Ectodermal cell (in vitro differentiated cells): Measurements from ENCODE around the gene NMNAT3. TPM values are rescaled to one million over a fixed set of nuclear protein-coding genes. Genes with fewer than 3 reads are reported as not detected.

Experiments
- H3K27ac ChIP-seq: 2 replicates; pipeline ENCODE4 v1.7.0; 2013; ENCODE audit warnings: mild to moderate bottlenecking, low read depth, low read length; ENCODE audit not compliant: insufficient read depth, poor library complexity, severe bottlenecking
- H3K27me3 ChIP-seq: 2 replicates; pipeline ENCODE4 v1.7.0; 2013; ENCODE audit warnings: mild to moderate bottlenecking, low read length; ENCODE audit not compliant: insufficient read depth, control insufficient read depth, poor library complexity, severe bottlenecking
- H3K36me3 ChIP-seq: one replicate; pipeline ENCODE4 v1.7.0; 2013; ENCODE audit warnings: low read length; ENCODE audit not compliant: control insufficient read depth, insufficient read depth
- H3K4me1 ChIP-seq: one replicate; pipeline ENCODE4 v1.7.0; 2013; ENCODE audit warnings: low read length; ENCODE audit not compliant: control insufficient read depth, insufficient read depth
- H3K4me3 ChIP-seq: 2 replicates; pipeline ENCODE4 v1.7.0; 2013; ENCODE audit warnings: low read depth, low read length, control low read depth; ENCODE audit not compliant: insufficient read depth
- H3K9me3 ChIP-seq: 2 replicates; pipeline ENCODE4 v1.7.0; 2013; ENCODE audit warnings: mild to moderate bottlenecking, low read length, moderate library complexity; ENCODE audit not compliant: control insufficient read depth
- WGBS, 2 experiments: methylation state at CpG; one replicate each; pipeline ENCODE4 v1.1.7; 2013; ENCODE audit warnings: missing lambda C conversion rate in 2 of 2; 5-methylcytosine and 5-hydroxymethylcytosine counted together
- polyA plus RNA-seq, 4 experiments: library from polyadenylated mRNA; stranded (reverse); fragments of 50-300 nt; gene quantifications; one replicate each; pipeline ENCODE4 v1.2.3, GENCODE V29; 2013

The NMNAT3 gene
- 0.96 TPM for polyA plus RNA-seq (2013, experiment 1 of 4)
- polyA plus RNA-seq (2013, experiment 2 of 4) = 0.64 TPM
- 1.5 TPM for polyA plus RNA-seq (2013, experiment 3 of 4)
- polyA plus RNA-seq (2013, experiment 4 of 4) = 1.1 TPM

- H3K36me3 ChIP-seq = no peaks in the 10 kb centered on the region
- 5% methylated on average over 58 to 60 of the region's 65 CpGs for WGBS, 2 experiments
- H3K4me1 ChIP-seq = peaks cover 26% of the 10 kb centered on the region
- peak within 1 kb of the TSS; percentile 51 for H3K4me3 ChIP-seq
- H3K27ac ChIP-seq = no peak within 1 kb of the TSS
- H3K27me3 ChIP-seq = peaks cover 22% of the 10 kb centered on the region
- H3K9me3 ChIP-seq = no peaks in the 10 kb centered on the region
Measured at GRCh38 chr3:139677388-139678155, at the start of gene NMNAT3. Gene NMNAT3, minus strand, starts transcription at chr3:139677972. Its CDS starts 50,248 bp downstream, at chr3:139627724.

GRCh38 chr3:139721370-139721769 lies 43.6 kb upstream of the NMNAT3 start:
- no peaks in the 10 kb centered on the region for H3K4me1 ChIP-seq
- H3K36me3 ChIP-seq = no peaks in the 10 kb centered on the region
- H3K27ac ChIP-seq = no peak overlapping the region
- H3K9me3 ChIP-seq = no peaks in the 10 kb centered on the region
- H3K4me3 ChIP-seq = no peak overlapping the region
- 60% methylated on average over 1 of the region's 1 CpG; no CpG with 5 or more reads in 1 of the 2 experiments for WGBS, 2 experiments
- no peaks in the 10 kb centered on the region for H3K27me3 ChIP-seq

GRCh38 chr3:139718415-139718814 lies 40.6 kb upstream of the NMNAT3 start:
- WGBS, 2 experiments = 49 to 66% methylated on average over 3 of the region's 3 CpGs
- Histone ChIP-seq H3K27me3 (no peaks in the 10 kb centered on the region), H3K4me3 (no peak overlapping the region), H3K4me1 (no peaks in the 10 kb centered on the region), H3K27ac (no peak overlapping the region), H3K36me3 (no peaks in the 10 kb centered on the region), H3K9me3 (no peaks in the 10 kb centered on the region)

- Histone ChIP-seq H3K9me3 (no peaks in the 10 kb centered on the region), H3K36me3 (no peaks in the 10 kb centered on the region), H3K4me3 (no peak overlapping the region), H3K27ac (no peak overlapping the region), H3K4me1 (no peaks in the 10 kb centered on the region), H3K27me3 (no peaks in the 10 kb centered on the region)
- 88 to 99% methylated on average over 3 of the region's 3 CpGs for WGBS, 2 experiments
Measured at GRCh38 chr3:139716908-139717485, 39.2 kb upstream of the NMNAT3 start.

GRCh38 chr3:139715743-139716360 lies 38.1 kb upstream of the NMNAT3 start:
- H3K4me3 ChIP-seq = no peak overlapping the region
- WGBS, 2 experiments = 80 to 97% methylated on average over 2 of the region's 2 CpGs
- no peaks in the 10 kb centered on the region for H3K4me1 ChIP-seq

GRCh38 chr3:139715166-139715565 lies 37.4 kb upstream of the NMNAT3 start:
- no peaks in the 10 kb centered on the region for H3K9me3 ChIP-seq
- no peaks in the 10 kb centered on the region for H3K36me3 ChIP-seq
- no peaks in the 10 kb centered on the region for H3K27me3 ChIP-seq
- H3K4me1 ChIP-seq = no peaks in the 10 kb centered on the region
- 92 to 100% methylated on average over 2 of the region's 2 CpGs for WGBS, 2 experiments
- no peak overlapping the region for H3K27ac ChIP-seq
- no peak overlapping the region for H3K4me3 ChIP-seq

More at GRCh38 chr3:139715743-139716360, 38.1 kb upstream of the NMNAT3 start:
- Histone ChIP-seq H3K36me3 (no peaks in the 10 kb centered on the region), H3K27ac (no peak overlapping the region), H3K27me3 (no peaks in the 10 kb centered on the region), H3K9me3 (no peaks in the 10 kb centered on the region)

GRCh38 chr3:139710212-139710611 lies 32.4 kb upstream of the NMNAT3 start:
- Histone ChIP-seq H3K27me3 (no peaks in the 10 kb centered on the region), H3K4me3 (no peak overlapping the region), H3K4me1 (no peaks in the 10 kb centered on the region), H3K27ac (no peak overlapping the region), H3K9me3 (no peaks in the 10 kb centered on the region), H3K36me3 (no peaks in the 10 kb centered on the region)
- WGBS, 2 experiments = 71 to 90% methylated on average over 2 to 3 of the region's 3 CpGs

GRCh38 chr3:139705631-139706030 lies 27.9 kb upstream of the NMNAT3 start:
- H3K4me1 ChIP-seq = no peaks in the 10 kb centered on the region
- 88 to 98% methylated on average over 3 of the region's 3 CpGs for WGBS, 2 experiments

GRCh38 chr3:139696314-139696604 lies 18.5 kb upstream of the NMNAT3 start:
- Histone ChIP-seq H3K4me1 (no peaks in the 10 kb centered on the region), H3K9me3 (no peaks in the 10 kb centered on the region), H3K27ac (no peak overlapping the region), H3K4me3 (no peak overlapping the region), H3K36me3 (no peaks in the 10 kb centered on the region), H3K27me3 (no peaks in the 10 kb centered on the region)
- 92 to 97% methylated on average over 2 of the region's 2 CpGs for WGBS, 2 experiments

More at GRCh38 chr3:139705631-139706030, 27.9 kb upstream of the NMNAT3 start:
- Histone ChIP-seq H3K27ac (no peak overlapping the region), H3K4me3 (no peak overlapping the region), H3K36me3 (no peaks in the 10 kb centered on the region), H3K27me3 (no peaks in the 10 kb centered on the region), H3K9me3 (no peaks in the 10 kb centered on the region)
